ENCODE measurements around the gene PLA2G2C.

DNA sequence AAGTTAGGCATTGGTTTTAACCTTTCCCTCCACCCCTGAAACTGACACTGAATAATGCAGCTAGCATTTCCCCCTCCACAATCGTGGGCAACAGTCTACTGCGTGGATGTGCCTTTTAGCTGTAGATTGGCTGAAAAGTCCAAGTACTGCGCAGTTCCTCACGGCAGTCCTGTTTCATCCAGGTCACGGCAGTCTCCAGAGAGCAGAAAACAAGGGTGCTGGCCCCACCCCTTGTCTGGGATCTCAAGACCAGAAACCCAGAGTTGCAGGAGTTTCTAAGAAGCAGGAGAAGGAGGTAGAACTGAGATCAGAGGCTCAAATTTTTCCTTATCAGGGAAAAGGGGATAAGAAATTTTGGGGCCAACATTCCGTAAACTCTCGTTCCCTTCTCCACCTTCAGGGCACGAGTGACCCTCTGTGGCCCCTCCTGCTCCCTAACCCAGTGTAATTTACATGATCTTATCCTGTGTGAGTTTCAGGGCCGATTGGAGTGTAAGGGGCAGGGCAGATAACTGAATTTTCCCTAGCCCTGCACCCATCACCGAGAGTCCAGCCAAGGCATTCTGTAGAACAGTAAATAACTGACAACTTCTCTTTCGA lies 25.9 kb upstream of the PLA2G2C start:
- TF ChIP-seq BCL11B (tag by site-specific recombination; IDR thresholded peaks at IDR 0.05; ENCODE audit: low read depth), result no peak
- TF ChIP-seq ZBTB26 (tag by site-specific recombination; optimal IDR thresholded peaks at IDR 0.05), result no peak
- TF ChIP-seq CTCF (tag by site-specific recombination; IDR thresholded peaks at IDR 0.05), result no peak
- no peak for TF ChIP-seq KLF9 (tag by site-specific recombination; IDR thresholded peaks at IDR 0.05; ENCODE audit: low read depth)
- TF ChIP-seq ZNF549 (tag by site-specific recombination; IDR thresholded peaks at IDR 0.05), result no peak
- no peak for TF ChIP-seq ZNF274 (IDR thresholded peaks at IDR 0.05; ENCODE audit: low read length)
- TF ChIP-seq ZNF274 (tag by site-specific recombination; IDR thresholded peaks at IDR 0.05; ENCODE audit: borderline replicate concordance), result no peak
- TF ChIP-seq ZBTB1 (tag by site-specific recombination; IDR thresholded peaks at IDR 0.05), result no peak
- no peak for TF ChIP-seq OSR2 (tag by site-specific recombination; IDR thresholded peaks at IDR 0.05)
- no peak for TF ChIP-seq MEIS1 (CRISPR knock-in tag; IDR thresholded peaks at IDR 0.05; ENCODE audit: borderline replicate concordance)
- no peak for TF ChIP-seq ZEB2 (tag by site-specific recombination; IDR thresholded peaks at IDR 0.05)

Data from HEK293 (cell line).